ENCODE measurements around the gene QRICH2. TPM values are rescaled to one million over a fixed set of nuclear protein-coding genes. Genes with fewer than 3 reads are reported as not detected.

The QRICH2 gene
- total and polyA plus RNA-seq, 10 of the 15 experiments (the other 5 are each of a cell fraction or from before 2014, with no cell fraction given) = 0.04 to 0.72 (median 0.25) TPM

- in situ Hi-C loops (cut with MboI) (no loop called here), intact Hi-C loops (cut with micrococcal nuclease; ENCODE audit: unreplicated experiment) (loop anchor here (5.0 kb wide), 1 partner anchor 47 kb away; no protein-coding TSS in a partner anchor)
- ChIA-PET CTCF (interaction anchor here (0.6 to 2.2 kb wide), 10 partner anchors 9 to 57 kb away, joined by 3 to 7 read pairs (median 4); no protein-coding TSS in a partner anchor), SMC1A (ENCODE audit: uncharacterized antibody, unreplicated experiment) (interaction anchor here (0.6 to 4.9 kb wide), 14 partner anchors 9 to 64 kb away, joined by 3 to 61 read pairs (median 5); partner anchors contain the start of gene UBALD2), RAD21 (ENCODE audit: unreplicated experiment) (interaction anchor here (0.8 to 2.4 kb wide), 12 partner anchors 7 to 60 kb away, joined by 3 to 26 read pairs (median 7); partner anchors contain the start of gene UBALD2), POLR2A (interaction anchor here (0.6 to 2.4 kb wide), 10 partner anchors 8 to 56 kb away, joined by 3 to 21 read pairs (median 6); partner anchors contain the start of gene UBALD2)
- Histone ChIP-seq H3K9me3 (replicated peaks; ENCODE audit: control insufficient read depth, insufficient read depth, low read length) (no peaks in the 10 kb centered on the region), H3K27ac (ENCODE audit: control insufficient read depth, insufficient read depth) (no peak overlapping the region), H2AFZ (ENCODE audit: control insufficient read depth, low read depth, low read length) (no peak overlapping the region), H3K4me2 (ENCODE audit: control insufficient read depth, insufficient read depth) (peak overlapping the region; percentile 22; the same call in 1 of the 2 replicates), H3K9ac (ENCODE audit: control insufficient read depth, insufficient read depth, low read length) (no peak overlapping the region), H3K36me3 (ENCODE audit: control insufficient read depth in 2 of 2, insufficient read depth in 2 of 2, low read length in 1 of 2) (no peaks in the 10 kb centered on the region), H3K4me1 (ENCODE audit: control insufficient read depth, insufficient read depth, low read length) (peaks cover 19% of the 10 kb centered on the region), H3K27me3 (replicated peaks in 1 of 2; ENCODE audit: control insufficient read depth in 2 of 2, insufficient read depth in 2 of 2, low read length in 1 of 2) (peaks cover 0 to 3% of the 10 kb centered on the region in 2 experiments; a peak in 2 of 4 replicates), H4K20me1 (ENCODE audit: control insufficient read depth, insufficient read depth) (no peaks in the 10 kb centered on the region), H3K4me3 (no peak overlapping the region), H3K79me2 (ENCODE audit: control insufficient read depth, insufficient read depth, low read length) (no peaks in the 10 kb centered on the region)
- FAIRE-seq = no peak
- TF ChIP-seq JUND (IDR thresholded peaks at IDR 0.05; ENCODE audit: low read depth, low read length) (no peak), TCF12 (IDR thresholded peaks at IDR 0.05; ENCODE audit: low read depth, low read length) (no peak), NBN (IDR thresholded peaks at IDR 0.05) (no peak), KLF5 (IDR thresholded peaks at IDR 0.05; ENCODE audit: partially characterized antibody) (no peak), ZBED1 (IDR thresholded peaks at IDR 0.05; ENCODE audit: borderline replicate concordance) (no peak), MTA3 (IDR thresholded peaks at IDR 0.05; ENCODE audit: borderline replicate concordance, low read length) (no peak), USF2 (IDR thresholded peaks at IDR 0.05; ENCODE audit: borderline replicate concordance, low read depth, low read length) (no peak), CHD4 (IDR thresholded peaks at IDR 0.05) (no peak), HDAC6 (IDR thresholded peaks at IDR 0.05; ENCODE audit: unreplicated experiment) (no peak)
- ATAC-seq = no peak
- 37% methylated on average over 11 of the region's 11 CpGs for WGBS (ENCODE audit: insufficient coverage, insufficient replicate concordance, low lambda C conversion rate, missing lambda C conversion rate)
- BruUV-seq (replicated peaks) = no TSS peak
- DNase-seq (ENCODE audit: low read depth, low spot score) = no peak
These were observed 69.1 kb downstream of the QRICH2 start for GRCh38 chr17:76238847-76239537.
